Measurements from ENCODE around the gene LIMS1. TPM values are rescaled to one million over a fixed set of nuclear protein-coding genes. Genes with fewer than 3 reads are reported as not detected.

LIMS1 gene
- total RNA-seq, 2 experiments from 2014 or later: 18.5 to 21.3 TPM

GRCh38 chr2:108614043-108614545, 79.8 kb downstream of the LIMS1 start:
- ChIA-PET CTCF (interaction anchor here (21.0 kb wide), 1 partner anchor 21 kb away, joined by 309 read pairs; no protein-coding TSS in a partner anchor), POLR2A (interaction anchor here (1.2 to 2.1 kb wide), 2 partner anchors 15 to 22 kb away, joined by 3 to 5 read pairs; no protein-coding TSS in a partner anchor)
- Mint-ChIP-seq H3K36me3 (ENCODE audit: low read depth) (no peaks in the 10 kb centered on the region), H3K27ac (peak overlapping the region; percentile 90), H3K4me1 (ENCODE audit: low read depth) (peaks cover 86% of the 10 kb centered on the region), H3K4me3 (peak overlapping the region; percentile 34), H3K27me3 (no peaks in the 10 kb centered on the region), H3K9me3 (no peaks in the 10 kb centered on the region)
- no peak for TF ChIP-seq CTCF (IDR thresholded peaks at IDR 0.05)
- Histone ChIP-seq H3K4me1 (ENCODE audit: insufficient read depth, low read length) (peaks cover 78% of the 10 kb centered on the region), H3K4me3 (ENCODE audit: low read length) (no peak overlapping the region), H3K27ac (ENCODE audit: low read depth in 1 of 2, low read length in 2 of 2) (peak overlapping the region in 1 of 2 donors; percentile 75), H3K36me3 (ENCODE audit: insufficient read depth, low read length) (no peaks in the 10 kb centered on the region), H3K27me3 (ENCODE audit: control insufficient read depth in 1 of 2, insufficient read depth in 2 of 2, low read length in 2 of 2) (no peaks in the 10 kb centered on the region), H3K9me3 (ENCODE audit: control insufficient read depth in 1 of 2, insufficient read depth in 1 of 2, low read length in 2 of 2) (no peaks in the 10 kb centered on the region)
- intact Hi-C loops (cut with DNase I, micrococcal nuclease): loop anchor here in 1 of 2 experiments (5.0 kb wide), 1 partner anchor 103 kb away; the partner anchor contains the start of gene RANBP2
- no peak for ATAC-seq (ENCODE audit: poor library complexity)
- DNase-seq: no peak

GRCh38 chr2:108614659-108615058, 80.4 kb downstream of the LIMS1 start:
- CTCF ChIA-PET: interaction anchor here (1.2 to 21.0 kb wide), 2 partner anchors 10 to 20 kb away, joined by 4 to 309 read pairs; no protein-coding TSS in a partner anchor
- no peaks in the 10 kb centered on the region for H3K27me3 Mint-ChIP-seq
- peak overlapping the region; percentile 90 for H3K27ac Mint-ChIP-seq
- Histone ChIP-seq H3K4me1 (ENCODE audit: insufficient read depth, low read length) (peaks cover 78% of the 10 kb centered on the region), H3K9me3 (ENCODE audit: control insufficient read depth in 1 of 2, insufficient read depth in 1 of 2, low read length in 2 of 2) (no peaks in the 10 kb centered on the region), H3K36me3 (ENCODE audit: insufficient read depth, low read length) (no peaks in the 10 kb centered on the region), H3K27ac (ENCODE audit: low read depth in 1 of 2, low read length in 2 of 2) (peak overlapping the region in 1 of 2 donors; percentile 14), H3K4me3 (ENCODE audit: low read length) (no peak overlapping the region), H3K27me3 (ENCODE audit: control insufficient read depth in 1 of 2, insufficient read depth in 2 of 2, low read length in 2 of 2) (no peaks in the 10 kb centered on the region)
- intact Hi-C loops (cut with DNase I, micrococcal nuclease): loop anchor here in 1 of 2 experiments (5.0 kb wide), 1 partner anchor 103 kb away; the partner anchor contains the start of gene RANBP2
- H3K36me3 Mint-ChIP-seq (ENCODE audit: low read depth): no peaks in the 10 kb centered on the region
- no peaks in the 10 kb centered on the region for H3K9me3 Mint-ChIP-seq
- DNase-seq: peak in 1 of 14 experiments; percentile 61
- peak overlapping the region; percentile 34 for H3K4me3 Mint-ChIP-seq
- POLR2A ChIA-PET: interaction anchor here (1.1 to 1.2 kb wide), 2 partner anchors 15 to 21 kb away, joined by 3 to 6 read pairs; no protein-coding TSS in a partner anchor
- H3K4me1 Mint-ChIP-seq (ENCODE audit: low read depth): peaks cover 86% of the 10 kb centered on the region
- no peak for ATAC-seq (ENCODE audit: poor library complexity)
- TF ChIP-seq CTCF (IDR thresholded peaks at IDR 0.05): no peak

GRCh38 chr2:108615480-108616090, 81.3 kb downstream of the LIMS1 start:
- H3K4me3 ChIP-seq (ENCODE audit: low read length): no peak overlapping the region
- H3K27ac ChIP-seq (ENCODE audit: low read depth in 1 of 2, low read length in 2 of 2): peak overlapping the region in 1 of 2 donors; percentile 54
- H3K4me1 ChIP-seq (ENCODE audit: insufficient read depth, low read length): peaks cover 80% of the 10 kb centered on the region
- Mint-ChIP-seq H3K27me3 (no peaks in the 10 kb centered on the region), H3K27ac (peak overlapping the region; percentile 90), H3K4me3 (peak overlapping the region; percentile 70), H3K36me3 (ENCODE audit: low read depth) (no peaks in the 10 kb centered on the region), H3K4me1 (ENCODE audit: low read depth) (peaks cover 92% of the 10 kb centered on the region), H3K9me3 (no peaks in the 10 kb centered on the region)
- intact Hi-C loops (cut with DNase I, micrococcal nuclease): no loop called here
- no peaks in the 10 kb centered on the region for H3K27me3 ChIP-seq (ENCODE audit: control insufficient read depth in 1 of 2, insufficient read depth in 2 of 2, low read length in 2 of 2)
- DNase-seq: peak in 3 of 14 experiments; percentile 62 to 66 (median 65)
- no peaks in the 10 kb centered on the region for H3K9me3 ChIP-seq (ENCODE audit: control insufficient read depth in 1 of 2, insufficient read depth in 1 of 2, low read length in 2 of 2)
- ATAC-seq (ENCODE audit: poor library complexity): peak; percentile 29
- TF ChIP-seq CTCF (IDR thresholded peaks at IDR 0.05): no peak
- ChIA-PET CTCF (interaction anchor here (1.2 to 21.0 kb wide), 2 partner anchors 9 to 19 kb away, joined by 4 to 309 read pairs; no protein-coding TSS in a partner anchor), POLR2A (interaction anchor here (1.0 to 1.6 kb wide), 3 partner anchors 14 to 18 kb away, joined by 3 to 6 read pairs (median 4); no protein-coding TSS in a partner anchor)
- no peaks in the 10 kb centered on the region for H3K36me3 ChIP-seq (ENCODE audit: insufficient read depth, low read length)
